A673 (cell line): ENCODE data around the gene S1PR4. TPM values are rescaled to one million over a fixed set of nuclear protein-coding genes. Genes with fewer than 3 reads are reported as not detected.
"Not testable (repeated sequence)": the region's sequence is repeated elsewhere in the genome, so short reads cannot be mapped to it uniquely, and the experiment has no call there.

Source experiments
- BruUV-seq: library from RNA; stranded (reverse); fragments of 400-500 nt; replicated peaks from 2 replicates; lab custom pipeline; 2021; lab: Mats Ljungman, UMichigan
- CTCF ChIA-PET: fragments of 300-600 bp; sonication (Branson Sonifier 250); formaldehyde crosslinking; loops from one replicate; lab custom pipeline; 2022; ENCODE audit warnings: antibody characterized with exemption; lab: Charles Lee
- POLR2A ChIA-PET: fragments of 300-600 bp; sonication (Branson Sonifier 250); formaldehyde crosslinking; loops from one replicate; lab custom pipeline; 2022; ENCODE audit warnings: antibody characterized with exemption; ENCODE audit not compliant: low non-redundant PET; lab: Charles Lee
- DNase-seq: peaks from one replicate; pipeline ENCODE4 v3.0.0-alpha.2; 2015; ENCODE audit warnings: low spot score
- H3K27ac ChIP-seq: fragments of 200-600 bp; sonication (generic); 2 replicates; pipeline ENCODE4 v1.5.1; 2016; ENCODE audit warnings: mixed run types, low read depth, mild to moderate bottlenecking, mixed read lengths, antibody characterized with exemption, low read length; ENCODE audit not compliant: poor library complexity, severe bottlenecking
- H3K27me3 ChIP-seq: fragments of 200-600 bp; sonication (generic); replicated peaks from 2 replicates; pipeline ENCODE4 v1.6.1; 2017; ENCODE audit warnings: mixed run types, low read depth, mild to moderate bottlenecking, mixed read lengths, antibody characterized with exemption, low read length; ENCODE audit not compliant: insufficient read depth, poor library complexity
- H3K36me3 ChIP-seq: fragments of 200-600 bp; sonication (generic); 2 replicates; pipeline ENCODE4 v1.6.1; 2016; ENCODE audit warnings: mixed run types, mild to moderate bottlenecking, mixed read lengths, antibody characterized with exemption, low read length; ENCODE audit not compliant: insufficient read depth, poor library complexity, severe bottlenecking
- H3K4me1 ChIP-seq: fragments of 200-600 bp; sonication (generic); 2 replicates; pipeline ENCODE4 v1.6.1; 2017; ENCODE audit warnings: mixed run types, mild to moderate bottlenecking, mixed read lengths, antibody characterized with exemption, low read length; ENCODE audit not compliant: insufficient read depth, poor library complexity, severe bottlenecking
- H3K4me3 ChIP-seq: fragments of 200-600 bp; sonication (generic); 2 replicates; pipeline ENCODE4 v1.5.1; 2016; ENCODE audit warnings: low read depth, mixed run types, mild to moderate bottlenecking, mixed read lengths, low read length; ENCODE audit not compliant: poor library complexity, severe bottlenecking
- H3K9me3 ChIP-seq: fragments of 200-600 bp; sonication (generic); 2 replicates; pipeline ENCODE4 v1.6.1; 2016; ENCODE audit warnings: mixed run types, low read depth, mild to moderate bottlenecking, mixed read lengths, antibody characterized with exemption, low read length; ENCODE audit not compliant: poor library complexity, severe bottlenecking
- EZH2 ChIP-seq: fragments of 200-600 bp; sonication (generic); IDR thresholded peaks from 2 replicates; pipeline ENCODE4 v1.6.1; 2017; ENCODE audit warnings: borderline replicate concordance, low read depth, mild to moderate bottlenecking, mixed read lengths, antibody characterized with exemption, low read length; ENCODE audit not compliant: poor library complexity, severe bottlenecking
- intact Hi-C: fragments of 100-400 bp; cut with micrococcal nuclease; formaldehyde crosslinking; loops from one replicate; pipeline ENCODE4 v1.10.0; 2022; ENCODE audit not compliant: unreplicated experiment
- total RNA-seq: library from RNA; stranded (reverse); gene quantifications from 2 replicates; pipeline ENCODE4 v1.2.3, GENCODE V29; 2021
- TF ChIP-seq, protein P1 (sequence below): fragments of 300-800, 200-600 bp; sonication (generic); conservative IDR thresholded peaks from 2 replicates; pipeline ENCODE4 v1.5.1; 2017; ENCODE audit warnings: low read depth, mild to moderate bottlenecking, antibody characterized with exemption, low read length, moderate library complexity, mixed read lengths

Gene S1PR4
- total RNA-seq, 1 experiment from 2014 or later, result not detected

DNA sequence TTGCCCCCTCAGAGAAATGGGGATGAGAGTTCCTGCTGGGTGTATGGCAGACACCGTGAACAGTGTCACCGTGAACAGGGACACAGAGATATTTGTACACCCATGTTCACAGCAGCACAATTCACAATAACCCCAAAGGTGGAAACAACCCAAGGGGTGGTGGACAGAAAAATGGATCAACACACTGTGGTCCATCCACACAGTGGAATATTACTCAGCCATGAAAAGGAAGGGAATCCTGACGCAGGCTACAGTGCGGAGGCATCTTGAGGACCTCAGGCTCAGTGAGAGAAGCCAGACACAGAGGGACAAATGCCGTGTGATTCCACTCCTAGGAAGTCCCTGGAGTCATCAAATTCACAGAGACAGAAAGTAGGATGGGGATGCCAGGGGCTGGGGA, 38.3 kb downstream of the S1PR4 start:
- Histone ChIP-seq H3K4me1 (no peaks in the 10 kb centered on the region), H3K4me3 (no peak overlapping the region), H3K27ac (no peak overlapping the region), H3K36me3 (no peaks in the 10 kb centered on the region), H3K27me3 (no peaks in the 10 kb centered on the region), H3K9me3 (no peaks in the 10 kb centered on the region)
- ChIA-PET CTCF (no interaction called here), POLR2A (no interaction called here)
- TF ChIP-seq, protein P1, sequence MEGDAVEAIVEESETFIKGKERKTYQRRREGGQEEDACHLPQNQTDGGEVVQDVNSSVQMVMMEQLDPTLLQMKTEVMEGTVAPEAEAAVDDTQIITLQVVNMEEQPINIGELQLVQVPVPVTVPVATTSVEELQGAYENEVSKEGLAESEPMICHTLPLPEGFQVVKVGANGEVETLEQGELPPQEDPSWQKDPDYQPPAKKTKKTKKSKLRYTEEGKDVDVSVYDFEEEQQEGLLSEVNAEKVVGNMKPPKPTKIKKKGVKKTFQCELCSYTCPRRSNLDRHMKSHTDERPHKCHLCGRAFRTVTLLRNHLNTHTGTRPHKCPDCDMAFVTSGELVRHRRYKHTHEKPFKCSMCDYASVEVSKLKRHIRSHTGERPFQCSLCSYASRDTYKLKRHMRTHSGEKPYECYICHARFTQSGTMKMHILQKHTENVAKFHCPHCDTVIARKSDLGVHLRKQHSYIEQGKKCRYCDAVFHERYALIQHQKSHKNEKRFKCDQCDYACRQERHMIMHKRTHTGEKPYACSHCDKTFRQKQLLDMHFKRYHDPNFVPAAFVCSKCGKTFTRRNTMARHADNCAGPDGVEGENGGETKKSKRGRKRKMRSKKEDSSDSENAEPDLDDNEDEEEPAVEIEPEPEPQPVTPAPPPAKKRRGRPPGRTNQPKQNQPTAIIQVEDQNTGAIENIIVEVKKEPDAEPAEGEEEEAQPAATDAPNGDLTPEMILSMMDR, result no peak
- TF ChIP-seq EZH2, result no peak
- BruUV-seq, result no TSS peak
- no peak for DNase-seq
- intact Hi-C loops, result no loop called here

DNA sequence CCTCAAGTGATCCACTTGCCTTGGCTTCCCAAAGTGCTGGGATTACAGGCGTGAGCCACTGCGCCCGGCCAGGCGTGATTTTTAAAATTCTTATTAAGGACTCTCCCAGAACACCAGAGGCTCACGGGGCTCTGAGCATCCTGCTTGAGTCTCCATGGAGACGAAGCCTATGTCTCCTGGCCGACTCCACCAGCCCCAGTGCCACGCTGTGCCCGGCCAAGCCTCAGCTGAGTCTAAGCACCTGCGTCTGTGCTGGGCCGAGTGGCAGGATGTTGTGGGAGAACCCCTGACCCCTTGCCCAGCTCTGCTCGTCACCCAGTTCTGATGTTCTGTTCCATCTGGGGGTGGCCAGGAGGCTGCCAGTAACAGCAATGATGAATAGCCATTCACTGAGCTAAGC, 42.0 kb downstream of the S1PR4 start:
- Histone ChIP-seq H3K4me1 (no peaks in the 10 kb centered on the region), H3K36me3 (no peaks in the 10 kb centered on the region), H3K27ac (no peak overlapping the region), H3K27me3 (no peaks in the 10 kb centered on the region), H3K4me3 (no peak overlapping the region), H3K9me3 (no peaks in the 10 kb centered on the region)
- intact Hi-C loops, result no loop called here
- DNase-seq, result no peak
- TF ChIP-seq, protein P1, result no peak
- TF ChIP-seq EZH2, result no peak
- CTCF ChIA-PET, result interaction anchor here (0.8 kb wide), 1 partner anchor 23 kb away, joined by 3 read pairs; no protein-coding TSS in a partner anchor
- POLR2A ChIA-PET, result no interaction called here
- no TSS peak for BruUV-seq

DNA sequence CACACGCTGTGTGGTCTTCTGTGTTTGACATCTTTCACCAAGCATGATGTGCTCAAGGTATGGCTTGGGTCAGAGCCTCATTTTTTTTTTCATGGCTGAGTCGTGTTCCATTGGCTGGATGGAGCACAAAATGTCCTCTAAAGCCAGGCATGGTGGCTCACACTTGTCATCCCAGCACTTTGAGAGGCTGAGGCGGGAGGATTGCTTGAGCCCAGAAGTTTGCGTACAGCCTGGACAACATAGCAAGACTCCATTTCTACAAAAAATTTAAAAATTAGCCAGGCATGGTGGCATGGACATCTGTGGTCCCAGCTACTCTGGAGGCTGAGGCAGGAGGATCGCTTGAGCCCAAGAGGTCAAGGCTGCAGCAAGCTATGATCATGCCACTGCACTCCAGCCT, 43.0 kb downstream of the S1PR4 start:
- intact Hi-C loops, H3K4me1 ChIP-seq, H3K9me3 ChIP-seq, DNase-seq, CTCF ChIA-PET, H3K4me3 ChIP-seq, H3K27ac ChIP-seq, POLR2A ChIA-PET, BruUV-seq, H3K36me3 ChIP-seq, H3K27me3 ChIP-seq: not testable (repeated sequence)

DNA sequence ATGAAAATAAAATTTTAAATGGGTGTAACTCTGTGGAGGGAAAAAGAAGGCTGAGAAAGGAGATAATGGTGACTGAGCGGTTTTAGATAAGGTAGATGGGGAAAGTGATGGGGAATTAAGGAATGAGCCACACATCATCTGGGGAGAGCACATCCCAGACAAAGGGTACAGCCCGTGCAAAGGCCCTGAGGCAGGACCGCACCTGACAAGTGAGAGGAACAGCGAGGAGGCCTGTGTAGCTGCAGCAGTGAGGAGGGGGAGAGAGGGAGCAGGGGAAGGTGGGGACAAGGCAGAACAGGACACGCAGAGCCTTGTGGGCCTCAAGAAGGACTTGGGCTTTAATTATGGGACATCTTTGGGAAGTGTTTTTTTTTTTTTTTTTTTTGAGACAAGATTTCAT, 44.1 kb downstream of the S1PR4 start:
- CTCF ChIA-PET, result interaction anchor here (0.6 kb wide), 1 partner anchor 208 kb away, joined by 3 read pairs; no protein-coding TSS in a partner anchor
- POLR2A ChIA-PET, result no interaction called here
- Histone ChIP-seq H3K36me3 (no peaks in the 10 kb centered on the region), H3K27ac (no peak overlapping the region), H3K27me3 (no peaks in the 10 kb centered on the region), H3K4me1 (no peaks in the 10 kb centered on the region), H3K9me3 (no peaks in the 10 kb centered on the region), H3K4me3 (no peak overlapping the region)
- TF ChIP-seq, protein P1, result no peak
- no peak for TF ChIP-seq EZH2
- intact Hi-C loops, result no loop called here
- DNase-seq, result no peak
- no TSS peak for BruUV-seq
